T-helper 2 cell treated with Interferon-gamma antibody and Interleukin-4, amounts not matched to agents 100 ng/mL and 5 ng/mL, for 36 hours (primary cell): ENCODE results near the gene BANP. TPM values are rescaled to one million over a fixed set of nuclear protein-coding genes. Genes with fewer than 3 reads are reported as not detected.
"Not testable (repeated sequence)": the region's sequence is repeated elsewhere in the genome, so short reads cannot be mapped to it uniquely, and the experiment has no call there.

ENCODE experiments used
- intact Hi-C: fragments of 100-400 bp; cut with micrococcal nuclease; formaldehyde crosslinking; loops from one replicate; pipeline ENCODE4 v1.15.1; 2023
- total RNA-seq: library from RNA; stranded (reverse); gene quantifications from 2 replicates; pipeline ENCODE4 v1.2.3, GENCODE V29; 2022

Gene BANP
- total RNA-seq, 1 donor from 2014 or later, result 45.1 TPM

- intact Hi-C loops, result no loop called here
These were observed 164.9 kb downstream of the BANP start for GRCh38 chr16:88116121-88116520.

GRCh38 chr16:88117476-88117868, 166.2 kb downstream of the BANP start:
- intact Hi-C loops, result no loop called here

GRCh38 chr16:88118376-88118775, 167.1 kb downstream of the BANP start:
- intact Hi-C loops, result no loop called here

- intact Hi-C loops, result not testable (repeated sequence)
These were observed 167.9 kb downstream of the BANP start for GRCh38 chr16:88118852-88119741.

GRCh38 chr16:88119881-88120751, 168.9 kb downstream of the BANP start:
- intact Hi-C loops, result not testable (repeated sequence)

GRCh38 chr16:88120812-88121211, 169.6 kb downstream of the BANP start:
- intact Hi-C loops, result no loop called here

- intact Hi-C loops, result not testable (repeated sequence)
These were observed 170.2 kb downstream of the BANP start for GRCh38 chr16:88121391-88121790.

GRCh38 chr16:88121886-88122580, 170.8 kb downstream of the BANP start:
- intact Hi-C loops, result no loop called here

Other genes with a start within 250 kb of the BANP start
- 81.9 and 83.6 TPM in 2 replicates for gene KLHDC4, start 185.4 kb upstream of the BANP start, total RNA-seq
- gene SLC7A5, start 81.9 kb upstream of the BANP start, total RNA-seq, result 109 and 110 TPM in 2 replicates
- gene CA5A, start 14.9 kb upstream of the BANP start, total RNA-seq, result not detected in 2 replicates